ENCODE measurements around the gene SLC26A11.
"Not testable (repeated sequence)": the region's sequence is repeated elsewhere in the genome, so short reads cannot be mapped to it uniquely, and the experiment has no call there.

Gene SLC26A11

GRCh38 chr17:80237386-80237785 lies 17.2 kb downstream of the SLC26A11 start:
- no peak overlapping the region for H3K4me3 ChIP-seq (ENCODE audit: low read depth, low read length)
- TF ChIP-seq CTCF (IDR thresholded peaks at IDR 0.05; ENCODE audit: control insufficient read depth, extremely low read depth, insufficient read depth) = no peak
- DNase-seq (ENCODE audit: low read depth) = no peak

GRCh38 chr17:80242505-80242904 lies 22.3 kb downstream of the SLC26A11 start:
- no peak overlapping the region for H3K4me3 ChIP-seq (ENCODE audit: low read depth, low read length)
- no peak for TF ChIP-seq CTCF (IDR thresholded peaks at IDR 0.05; ENCODE audit: control insufficient read depth, extremely low read depth, insufficient read depth)
- DNase-seq (ENCODE audit: low read depth) = no peak

GRCh38 chr17:80243526-80244433 lies 23.6 kb downstream of the SLC26A11 start:
- no peak for TF ChIP-seq CTCF (IDR thresholded peaks at IDR 0.05; ENCODE audit: control insufficient read depth, extremely low read depth, insufficient read depth)
- no peak for DNase-seq (ENCODE audit: low read depth)
- H3K4me3 ChIP-seq (ENCODE audit: low read depth, low read length) = no peak overlapping the region

- not testable (repeated sequence) for H3K4me3 ChIP-seq (ENCODE audit: low read depth, low read length); DNase-seq (ENCODE audit: low read depth)
These were observed 24.2 kb downstream of the SLC26A11 start for GRCh38 chr17:80244448-80244847.

GRCh38 chr17:80244871-80245509 lies 24.8 kb downstream of the SLC26A11 start:
- TF ChIP-seq CTCF (IDR thresholded peaks at IDR 0.05; ENCODE audit: control insufficient read depth, extremely low read depth, insufficient read depth) = no peak
- no peak overlapping the region for H3K4me3 ChIP-seq (ENCODE audit: low read depth, low read length)
- DNase-seq (ENCODE audit: low read depth) = no peak

- no peak for TF ChIP-seq CTCF (IDR thresholded peaks at IDR 0.05; ENCODE audit: control insufficient read depth, extremely low read depth, insufficient read depth)
- no peak for DNase-seq (ENCODE audit: low read depth)
- no peak overlapping the region for H3K4me3 ChIP-seq (ENCODE audit: low read depth, low read length)
These were observed 25.5 kb downstream of the SLC26A11 start for GRCh38 chr17:80245566-80246265.

GRCh38 chr17:80246266-80246681 lies 26.0 kb downstream of the SLC26A11 start:
- DNase-seq (ENCODE audit: low read depth) = no peak
- no peak overlapping the region for H3K4me3 ChIP-seq (ENCODE audit: low read depth, low read length)
- no peak for TF ChIP-seq CTCF (IDR thresholded peaks at IDR 0.05; ENCODE audit: control insufficient read depth, extremely low read depth, insufficient read depth)
